ENCODE results near the gene TSBP1. TPM values are rescaled to one million over a fixed set of nuclear protein-coding genes. Genes with fewer than 3 reads are reported as not detected.
"Not testable (repeated sequence)": the region's sequence is repeated elsewhere in the genome, so short reads cannot be mapped to it uniquely, and the experiment has no call there.

TSBP1 gene
- polyA plus RNA-seq, 2 donors = not detected

DNA sequence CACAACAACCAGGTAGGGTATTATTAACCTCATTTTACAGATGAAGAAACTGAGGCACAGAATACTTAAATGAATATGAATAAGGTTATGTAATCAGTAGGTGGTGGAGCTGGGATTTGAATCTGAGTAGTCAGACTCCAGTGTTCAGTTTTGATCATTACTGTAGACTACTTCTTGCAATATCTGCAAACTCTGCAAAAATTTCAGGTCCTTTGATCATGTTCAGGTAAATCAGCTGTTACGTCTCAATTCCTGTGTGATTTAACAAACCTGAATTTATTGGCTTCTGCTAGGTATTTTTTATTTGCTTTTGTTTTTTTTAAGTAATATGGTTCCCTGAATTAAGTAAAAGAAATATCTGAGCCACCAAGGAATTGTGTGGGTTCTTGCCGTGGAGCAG lies 77.1 kb downstream of the TSBP1 start:
- 83 to 96% methylated on average over 2 of the region's 2 CpGs for WGBS, 2 donors
- Histone ChIP-seq H3K27ac (ENCODE audit: low read depth in 2 of 2, low read length in 1 of 2) (no peak overlapping the region), H3K4me1 (ENCODE audit: control insufficient read depth in 2 of 2, insufficient read depth in 2 of 2, low read length in 1 of 2) (no peaks in the 10 kb centered on the region), H3K4me3 (ENCODE audit: low read depth in 1 of 2, low read length in 2 of 2) (no peak overlapping the region), H3K9me3 (ENCODE audit: control insufficient read depth in 2 of 2, insufficient read depth in 1 of 2, low read depth in 1 of 2, low read length in 1 of 2) (no peaks in the 10 kb centered on the region), H3K36me3 (ENCODE audit: control insufficient read depth in 2 of 2, insufficient read depth in 2 of 2, low read length in 1 of 2) (no peaks in the 10 kb centered on the region), H3K27me3 (ENCODE audit: control insufficient read depth in 1 of 2, insufficient read depth in 2 of 2, low read length in 2 of 2) (no peaks in the 10 kb centered on the region)

DNA sequence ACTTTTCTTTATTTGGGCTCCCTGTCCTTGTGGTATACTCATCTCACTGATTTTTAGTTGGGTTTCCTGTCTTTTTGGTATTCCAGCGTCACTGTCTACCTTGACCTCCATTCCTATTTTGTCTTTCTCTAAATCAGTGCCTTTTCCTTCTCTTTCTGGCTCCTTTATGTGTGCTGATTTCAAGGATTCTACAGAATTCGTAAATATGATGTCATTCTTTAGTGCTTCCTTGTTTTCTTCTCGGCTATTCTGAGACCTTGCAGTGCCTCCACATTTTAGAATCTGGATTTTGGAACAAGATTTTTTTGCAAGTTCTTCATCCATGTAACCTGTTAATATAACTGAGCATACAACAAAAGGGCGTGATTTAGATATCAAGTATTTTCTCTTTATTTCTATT lies 78.0 kb downstream of the TSBP1 start:
- Histone ChIP-seq H3K27me3 (ENCODE audit: control insufficient read depth in 1 of 2, insufficient read depth in 2 of 2, low read length in 2 of 2) (no peaks in the 10 kb centered on the region), H3K4me1 (ENCODE audit: control insufficient read depth in 2 of 2, insufficient read depth in 2 of 2, low read length in 1 of 2) (no peaks in the 10 kb centered on the region), H3K4me3 (ENCODE audit: low read depth in 1 of 2, low read length in 2 of 2) (no peak overlapping the region), H3K9me3 (ENCODE audit: control insufficient read depth in 2 of 2, insufficient read depth in 1 of 2, low read depth in 1 of 2, low read length in 1 of 2) (no peaks in the 10 kb centered on the region), H3K36me3 (ENCODE audit: control insufficient read depth in 2 of 2, insufficient read depth in 2 of 2, low read length in 1 of 2) (no peaks in the 10 kb centered on the region), H3K27ac (ENCODE audit: low read depth in 2 of 2, low read length in 1 of 2) (no peak overlapping the region)
- WGBS, 2 donors = 88 to 95% methylated on average over 4 of the region's 4 CpGs

DNA sequence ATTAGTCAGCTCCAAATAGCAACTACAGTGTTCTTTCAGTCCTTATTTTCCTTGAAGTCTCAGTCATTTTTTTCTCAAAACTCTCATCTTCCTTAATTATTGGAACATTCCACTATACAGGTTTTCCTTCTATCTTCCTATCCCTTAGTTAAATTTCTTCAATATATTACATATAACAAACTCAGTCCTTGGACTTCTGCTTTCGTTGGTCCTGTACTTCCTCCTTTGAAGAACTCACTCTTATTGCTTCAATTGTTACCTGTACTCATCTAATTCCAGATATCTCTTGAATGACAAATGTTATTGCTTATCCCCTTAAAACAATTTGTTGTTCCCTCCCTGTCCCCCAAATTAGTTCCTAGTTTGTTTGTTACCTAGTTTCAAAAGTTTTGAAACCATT lies 80.2 kb downstream of the TSBP1 start:
- H3K4me3 ChIP-seq (ENCODE audit: low read depth in 1 of 2, low read length in 2 of 2) = no peak overlapping the region
- no peaks in the 10 kb centered on the region for H3K9me3 ChIP-seq (ENCODE audit: control insufficient read depth in 2 of 2, insufficient read depth in 1 of 2, low read depth in 1 of 2, low read length in 1 of 2)
- H3K4me1 ChIP-seq (ENCODE audit: control insufficient read depth in 2 of 2, insufficient read depth in 2 of 2, low read length in 1 of 2) = no peaks in the 10 kb centered on the region
- 64 to 84% methylated on average over 1 of the region's 1 CpG for WGBS, 2 donors
- H3K27me3 ChIP-seq (ENCODE audit: control insufficient read depth in 1 of 2, insufficient read depth in 2 of 2, low read length in 2 of 2) = no peaks in the 10 kb centered on the region
- no peak overlapping the region for H3K27ac ChIP-seq (ENCODE audit: low read depth in 2 of 2, low read length in 1 of 2)
- no peaks in the 10 kb centered on the region for H3K36me3 ChIP-seq (ENCODE audit: control insufficient read depth in 2 of 2, insufficient read depth in 2 of 2, low read length in 1 of 2)

DNA sequence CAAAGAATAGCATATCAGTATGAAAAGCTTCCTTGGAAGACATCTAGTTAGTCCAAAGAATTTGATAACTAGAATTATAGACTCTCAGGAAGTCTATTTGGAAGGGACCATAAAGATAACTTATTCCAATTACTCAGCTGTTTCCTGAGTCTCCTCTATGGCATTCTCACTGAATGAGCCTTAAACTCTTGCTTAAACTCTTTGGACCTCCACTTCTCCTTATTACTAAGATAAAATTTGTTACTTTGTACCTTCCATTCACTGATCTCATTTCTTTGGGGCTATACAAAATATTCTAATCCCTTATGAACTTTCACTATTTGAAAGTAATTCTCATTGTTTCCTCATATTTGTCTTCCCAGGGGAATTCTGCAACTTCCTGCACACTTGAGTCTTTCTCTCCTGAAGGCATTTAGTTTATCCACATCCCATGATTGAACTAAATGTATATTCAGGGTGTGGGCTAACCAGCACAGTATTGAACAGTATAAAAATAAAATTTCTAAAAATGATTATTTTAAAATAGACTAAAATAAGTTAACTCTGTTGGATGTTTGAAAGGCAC lies 80.7 kb downstream of the TSBP1 start:
- H3K36me3 ChIP-seq (ENCODE audit: control insufficient read depth in 2 of 2, insufficient read depth in 2 of 2, low read length in 1 of 2) = no peaks in the 10 kb centered on the region
- H3K27me3 ChIP-seq (ENCODE audit: control insufficient read depth in 1 of 2, insufficient read depth in 2 of 2, low read length in 2 of 2) = no peaks in the 10 kb centered on the region
- H3K27ac ChIP-seq (ENCODE audit: low read depth in 2 of 2, low read length in 1 of 2) = no peak overlapping the region
- no peaks in the 10 kb centered on the region for H3K9me3 ChIP-seq (ENCODE audit: control insufficient read depth in 2 of 2, insufficient read depth in 1 of 2, low read depth in 1 of 2, low read length in 1 of 2)
- H3K4me3 ChIP-seq (ENCODE audit: low read depth in 1 of 2, low read length in 2 of 2) = no peak overlapping the region
- H3K4me1 ChIP-seq (ENCODE audit: control insufficient read depth in 2 of 2, insufficient read depth in 2 of 2, low read length in 1 of 2) = no peaks in the 10 kb centered on the region

DNA sequence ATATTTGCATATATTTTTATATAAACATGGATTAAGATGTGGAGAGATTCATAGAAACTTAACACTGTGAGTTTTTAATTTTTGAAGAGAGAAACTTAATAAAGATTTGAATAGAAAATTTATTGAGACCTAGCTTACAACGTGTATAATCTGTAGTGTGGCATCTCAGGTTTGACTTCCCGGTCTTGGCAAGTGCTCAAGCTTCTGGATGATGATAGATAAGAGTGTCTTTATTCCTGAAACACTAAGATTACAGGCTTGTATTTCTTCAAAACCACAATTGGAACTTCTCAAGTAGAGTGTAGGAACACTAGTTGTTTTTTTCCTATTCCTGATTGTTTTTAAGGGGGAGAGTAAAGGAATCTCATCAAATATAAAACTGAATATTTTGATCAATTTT lies 83.3 kb downstream of the TSBP1 start:
- no peaks in the 10 kb centered on the region for H3K4me1 ChIP-seq (ENCODE audit: control insufficient read depth in 2 of 2, insufficient read depth in 2 of 2, low read length in 1 of 2)
- 41 to 59% methylated on average over 2 of the region's 2 CpGs for WGBS, 2 donors

DNA sequence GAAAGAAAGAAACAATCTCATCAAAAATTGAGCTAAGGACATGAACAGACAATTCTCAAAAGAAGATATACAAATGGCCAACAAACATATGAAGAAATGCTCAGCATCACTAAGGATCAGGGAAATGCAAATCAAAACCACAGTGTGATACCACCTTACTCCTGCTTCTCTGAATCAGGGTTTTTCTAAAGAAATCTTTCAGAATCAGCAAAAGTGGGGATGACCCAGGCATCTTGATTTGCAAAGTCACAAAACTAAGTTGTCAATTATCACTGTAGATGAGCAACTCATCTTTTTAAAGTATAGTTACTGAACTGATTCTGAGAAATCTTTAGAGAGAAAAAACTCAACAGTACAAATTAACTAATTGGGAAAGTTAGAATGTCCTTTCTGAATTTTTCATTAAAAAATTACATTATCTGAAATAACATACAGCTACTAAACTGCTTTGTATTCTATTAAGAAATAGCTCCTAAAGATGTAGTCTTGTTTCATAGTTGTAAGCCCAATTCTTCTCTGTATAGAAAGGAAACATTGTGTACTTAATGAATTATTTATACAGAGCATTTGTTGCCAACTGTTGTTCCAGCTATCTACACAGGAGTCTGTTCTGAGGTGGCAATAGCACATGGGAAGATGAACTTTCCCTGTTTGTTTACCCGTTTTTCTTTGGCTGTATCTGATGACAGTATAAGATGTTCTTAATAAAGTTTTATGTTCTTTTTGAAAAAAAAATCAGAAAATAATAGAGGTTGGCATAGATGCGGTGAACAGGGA lies 97.7 kb downstream of the TSBP1 start:
- not testable (repeated sequence) for H3K27me3 ChIP-seq (ENCODE audit: control insufficient read depth in 1 of 2, insufficient read depth in 2 of 2, low read length in 2 of 2); H3K9me3 ChIP-seq (ENCODE audit: control insufficient read depth in 2 of 2, insufficient read depth in 1 of 2, low read depth in 1 of 2, low read length in 1 of 2); H3K4me3 ChIP-seq (ENCODE audit: low read depth in 1 of 2, low read length in 2 of 2); H3K36me3 ChIP-seq (ENCODE audit: control insufficient read depth in 2 of 2, insufficient read depth in 2 of 2, low read length in 1 of 2); H3K4me1 ChIP-seq (ENCODE audit: control insufficient read depth in 2 of 2, insufficient read depth in 2 of 2, low read length in 1 of 2); H3K27ac ChIP-seq (ENCODE audit: low read depth in 2 of 2, low read length in 1 of 2)
- 92 to 93% methylated on average over 2 of the region's 2 CpGs for WGBS, 2 donors

More for the DNA sequence above, 83.3 kb downstream of the TSBP1 start:
- Histone ChIP-seq H3K36me3 (ENCODE audit: control insufficient read depth in 2 of 2, insufficient read depth in 2 of 2, low read length in 1 of 2) (no peaks in the 10 kb centered on the region), H3K27me3 (ENCODE audit: control insufficient read depth in 1 of 2, insufficient read depth in 2 of 2, low read length in 2 of 2) (no peaks in the 10 kb centered on the region), H3K27ac (ENCODE audit: low read depth in 2 of 2, low read length in 1 of 2) (no peak overlapping the region), H3K4me3 (ENCODE audit: low read depth in 1 of 2, low read length in 2 of 2) (no peak overlapping the region), H3K9me3 (ENCODE audit: control insufficient read depth in 2 of 2, insufficient read depth in 1 of 2, low read depth in 1 of 2, low read length in 1 of 2) (no peaks in the 10 kb centered on the region)

DNA sequence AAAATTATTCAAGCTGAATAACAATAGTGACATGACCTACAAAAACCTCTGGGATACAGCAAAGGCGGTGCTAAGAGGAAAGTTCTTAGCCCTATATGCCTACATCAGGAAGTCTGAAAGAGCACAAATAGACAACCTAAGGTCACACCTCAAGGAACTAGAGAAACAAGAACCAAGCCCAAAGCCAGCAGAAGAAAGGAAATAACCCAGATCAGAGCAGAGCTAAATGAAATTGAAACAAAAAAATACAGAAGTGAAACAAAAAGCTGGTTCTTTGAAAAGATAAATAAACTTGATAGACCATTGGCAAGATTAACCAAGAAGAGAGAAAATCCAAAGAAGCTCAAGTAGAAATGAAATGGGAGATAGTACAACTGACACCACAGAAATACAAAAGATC lies 100.3 kb downstream of the TSBP1 start:
- H3K36me3 ChIP-seq (ENCODE audit: control insufficient read depth in 2 of 2, insufficient read depth in 2 of 2, low read length in 1 of 2) = no peaks in the 10 kb centered on the region
- no peak overlapping the region for H3K27ac ChIP-seq (ENCODE audit: low read depth in 2 of 2, low read length in 1 of 2)
- H3K27me3 ChIP-seq (ENCODE audit: control insufficient read depth in 1 of 2, insufficient read depth in 2 of 2, low read length in 2 of 2) = no peaks in the 10 kb centered on the region
- H3K9me3 ChIP-seq (ENCODE audit: control insufficient read depth in 2 of 2, insufficient read depth in 1 of 2, low read depth in 1 of 2, low read length in 1 of 2) = no peaks in the 10 kb centered on the region
- no peaks in the 10 kb centered on the region for H3K4me1 ChIP-seq (ENCODE audit: control insufficient read depth in 2 of 2, insufficient read depth in 2 of 2, low read length in 1 of 2)
- H3K4me3 ChIP-seq (ENCODE audit: low read depth in 1 of 2, low read length in 2 of 2) = no peak overlapping the region
- 76 to 86% methylated on average over 1 of the region's 1 CpG for WGBS, 2 donors

DNA sequence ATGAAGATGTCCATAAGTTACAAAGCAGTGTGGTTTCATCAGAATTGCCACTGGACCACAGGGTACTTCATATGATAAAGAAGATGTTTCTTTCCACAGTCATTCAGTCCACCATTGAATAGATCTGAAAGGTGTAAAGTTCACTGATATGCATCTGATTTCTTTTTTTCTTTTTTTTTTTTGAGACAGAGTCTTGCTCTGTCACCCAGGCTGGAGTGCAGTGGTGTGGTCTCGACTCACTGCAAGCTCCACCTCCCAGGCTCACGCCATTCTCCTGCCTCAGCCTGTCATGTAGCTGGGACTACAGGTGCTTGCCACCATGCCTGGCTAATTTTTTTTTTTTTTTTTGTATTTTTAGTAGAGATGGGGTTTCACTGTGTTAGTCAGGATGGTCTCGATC lies 103.2 kb downstream of the TSBP1 start:
- 83 to 87% methylated on average over 2 to 3 of the region's 3 CpGs for WGBS, 2 donors
- H3K27me3 ChIP-seq (ENCODE audit: control insufficient read depth in 1 of 2, insufficient read depth in 2 of 2, low read length in 2 of 2); H3K4me3 ChIP-seq (ENCODE audit: low read depth in 1 of 2, low read length in 2 of 2); H3K36me3 ChIP-seq (ENCODE audit: control insufficient read depth in 2 of 2, insufficient read depth in 2 of 2, low read length in 1 of 2); H3K9me3 ChIP-seq (ENCODE audit: control insufficient read depth in 2 of 2, insufficient read depth in 1 of 2, low read depth in 1 of 2, low read length in 1 of 2); H3K4me1 ChIP-seq (ENCODE audit: control insufficient read depth in 2 of 2, insufficient read depth in 2 of 2, low read length in 1 of 2); H3K27ac ChIP-seq (ENCODE audit: low read depth in 2 of 2, low read length in 1 of 2): not testable (repeated sequence)

DNA sequence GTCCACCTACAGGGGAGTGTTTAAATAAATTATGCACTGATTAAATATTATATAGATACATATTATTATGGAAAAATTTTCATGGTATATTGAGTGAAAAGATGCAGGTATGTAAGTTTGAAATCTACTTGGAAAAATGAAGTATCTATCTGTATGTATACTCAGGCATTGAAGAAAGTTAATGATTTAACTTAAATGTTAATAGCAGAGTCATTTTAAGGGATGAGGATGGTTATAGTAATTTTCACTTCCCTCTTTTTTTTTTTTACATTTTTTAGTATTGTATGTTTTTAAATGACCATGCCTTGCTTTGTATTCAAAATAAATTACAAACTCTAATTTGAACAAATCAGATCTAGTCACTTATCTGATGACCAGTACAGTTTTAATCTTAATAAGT lies 104.7 kb downstream of the TSBP1 start:
- Histone ChIP-seq H3K36me3 (ENCODE audit: control insufficient read depth in 2 of 2, insufficient read depth in 2 of 2, low read length in 1 of 2) (no peaks in the 10 kb centered on the region), H3K4me3 (ENCODE audit: low read depth in 1 of 2, low read length in 2 of 2) (no peak overlapping the region), H3K27me3 (ENCODE audit: control insufficient read depth in 1 of 2, insufficient read depth in 2 of 2, low read length in 2 of 2) (no peaks in the 10 kb centered on the region), H3K27ac (ENCODE audit: low read depth in 2 of 2, low read length in 1 of 2) (no peak overlapping the region), H3K9me3 (ENCODE audit: control insufficient read depth in 2 of 2, insufficient read depth in 1 of 2, low read depth in 1 of 2, low read length in 1 of 2) (no peaks in the 10 kb centered on the region), H3K4me1 (ENCODE audit: control insufficient read depth in 2 of 2, insufficient read depth in 2 of 2, low read length in 1 of 2) (no peaks in the 10 kb centered on the region)

DNA sequence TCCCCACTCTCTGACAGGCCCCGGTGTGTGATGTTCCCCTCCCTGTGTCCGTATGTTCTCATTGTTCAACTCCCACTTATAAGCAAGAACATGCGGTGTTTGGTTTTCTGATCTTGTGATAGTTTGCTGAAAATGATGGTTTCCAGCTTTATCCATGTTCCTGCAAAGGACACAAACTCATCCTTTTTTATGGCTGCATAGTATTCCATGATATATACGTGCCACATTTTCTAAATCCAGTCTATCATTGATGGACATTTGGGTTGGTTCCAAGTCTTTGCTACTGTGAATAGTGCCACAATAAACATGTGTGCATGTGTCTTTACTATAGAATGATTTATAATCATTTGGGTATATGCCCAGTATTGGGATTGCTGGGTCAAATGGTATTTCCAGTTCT lies 114.4 kb downstream of the TSBP1 start:
- not testable (repeated sequence) for H3K4me1 ChIP-seq (ENCODE audit: control insufficient read depth in 2 of 2, insufficient read depth in 2 of 2, low read length in 1 of 2); H3K36me3 ChIP-seq (ENCODE audit: control insufficient read depth in 2 of 2, insufficient read depth in 2 of 2, low read length in 1 of 2); H3K27ac ChIP-seq (ENCODE audit: low read depth in 2 of 2, low read length in 1 of 2); H3K4me3 ChIP-seq (ENCODE audit: low read depth in 1 of 2, low read length in 2 of 2); H3K27me3 ChIP-seq (ENCODE audit: control insufficient read depth in 1 of 2, insufficient read depth in 2 of 2, low read length in 2 of 2); H3K9me3 ChIP-seq (ENCODE audit: control insufficient read depth in 2 of 2, insufficient read depth in 1 of 2, low read depth in 1 of 2, low read length in 1 of 2)
- WGBS, 2 donors = 94% methylated on average over 4 of the region's 4 CpGs
